GM19240 (cell line): Measurements from ENCODE around the gene ZNF614.
A peak's percentile ranks its signal among the peaks of the same experiment; 100 is the strongest.
"Not testable (repeated sequence)": the region's sequence is repeated elsewhere in the genome, so short reads cannot be mapped to it uniquely, and the experiment has no call there.

ENCODE experiments used
- DNase-seq: peaks from one replicate; pipeline ENCODE4 v3.0.0; 2011; ENCODE audit warnings: low spot score; ENCODE audit not compliant: insufficient read length

Gene ZNF614

GRCh38 chr19:51986309-51987291 lies 41.6 kb downstream of the ZNF614 start, which contains the start of gene ZNF350:
ZNF350 (minus strand) TSS chr19:51986840; CDS start chr19:51974360, 12,480 bp downstream.
- peak; percentile 49 for DNase-seq

GRCh38 chr19:51983361-51983760 lies 44.8 kb downstream of the ZNF614 start:
- DNase-seq, result no peak

- not testable (repeated sequence) for DNase-seq
Observed at GRCh38 chr19:51980926-51981325, 47.3 kb downstream of the ZNF614 start.

DNA sequence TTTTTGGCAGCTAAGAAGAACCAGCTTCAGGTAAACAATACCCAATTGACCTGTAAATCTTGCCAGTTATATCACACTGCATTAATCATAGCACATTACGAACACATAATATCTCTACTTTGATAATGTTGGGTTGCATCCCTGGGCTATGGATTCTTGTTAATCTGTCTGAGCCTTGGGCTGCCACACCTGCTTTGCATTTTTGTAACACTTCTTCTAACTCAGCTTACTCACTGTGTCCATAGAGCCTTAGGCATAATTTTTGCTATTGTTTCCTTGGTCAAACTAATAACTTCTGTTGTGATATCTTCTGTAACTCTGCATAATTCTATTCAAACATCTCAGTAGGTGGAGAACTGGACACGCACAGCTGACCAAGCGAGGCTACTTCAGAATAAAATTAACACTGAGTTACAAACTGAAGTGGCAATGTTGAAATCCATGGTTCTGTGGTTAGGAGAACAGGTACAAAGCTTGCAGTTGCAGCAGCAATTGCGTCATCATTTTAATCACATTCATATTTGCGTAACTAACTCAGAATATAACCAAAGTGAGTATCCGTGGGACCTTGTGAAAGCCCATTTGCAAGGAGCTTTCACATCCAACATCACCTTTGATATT lies 48.0 kb downstream of the ZNF614 start:
- DNase-seq, result no peak

DNA sequence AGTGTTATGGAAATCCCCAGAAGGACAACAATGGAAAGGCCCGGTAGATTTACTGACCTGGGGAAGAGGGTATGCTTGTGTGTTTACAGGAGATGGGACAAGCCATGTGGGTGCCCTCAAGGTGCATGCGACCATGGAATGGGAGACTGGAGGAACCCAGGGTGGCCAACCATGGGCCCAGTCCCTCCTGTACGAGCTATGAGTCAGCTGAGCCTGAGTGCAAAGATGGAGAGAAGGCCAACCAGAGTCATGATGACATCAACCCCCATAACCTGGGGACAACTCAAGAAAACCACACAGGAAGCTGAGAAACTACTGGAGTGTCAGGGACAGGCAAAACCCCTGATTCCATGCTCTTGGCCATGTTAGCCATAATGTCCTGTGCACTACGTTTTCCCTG lies 49.3 kb downstream of the ZNF614 start:
- DNase-seq, result no peak

DNA sequence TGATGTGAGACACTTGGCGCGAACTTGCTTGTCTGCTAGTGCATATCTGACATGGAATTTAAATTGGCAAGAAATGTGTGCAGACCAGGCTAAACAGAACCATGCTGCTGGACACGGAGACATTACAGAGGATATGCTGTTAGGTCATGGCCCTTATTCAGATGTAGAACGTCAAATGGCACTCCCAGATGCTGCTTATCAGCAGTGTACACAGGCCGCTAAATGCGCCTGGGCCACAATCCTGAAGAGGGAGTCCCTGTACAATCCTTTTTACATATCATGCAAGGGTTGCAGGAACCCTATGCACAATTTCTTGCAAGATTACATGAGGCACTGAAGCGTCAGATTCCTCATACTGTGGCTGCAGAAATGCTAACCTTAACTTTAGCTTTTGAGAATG lies 50.8 kb downstream of the ZNF614 start:
- no peak for DNase-seq

DNA sequence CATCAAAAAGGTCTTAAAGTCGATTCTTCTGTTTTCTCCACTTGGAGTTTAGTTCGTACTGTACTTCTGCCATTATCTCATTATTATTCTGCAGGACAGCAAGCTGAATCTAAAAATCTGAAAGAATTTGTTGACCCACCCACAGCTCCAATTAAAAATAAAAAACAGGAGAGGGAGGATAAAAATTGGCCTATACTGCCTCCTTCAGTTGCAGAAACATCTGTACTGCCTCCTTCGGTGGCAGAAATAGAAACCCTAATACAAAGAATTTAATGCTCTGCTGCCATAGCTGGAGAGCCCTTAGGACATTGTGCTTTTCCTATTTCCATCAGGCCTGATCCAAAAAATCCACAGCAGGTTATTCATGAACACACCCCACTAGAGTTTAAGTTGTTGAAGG lies 51.3 kb downstream of the ZNF614 start:
- DNase-seq, result no peak

GRCh38 chr19:51975787-51976186 lies 52.4 kb downstream of the ZNF614 start:
- not testable (repeated sequence) for DNase-seq

DNA sequence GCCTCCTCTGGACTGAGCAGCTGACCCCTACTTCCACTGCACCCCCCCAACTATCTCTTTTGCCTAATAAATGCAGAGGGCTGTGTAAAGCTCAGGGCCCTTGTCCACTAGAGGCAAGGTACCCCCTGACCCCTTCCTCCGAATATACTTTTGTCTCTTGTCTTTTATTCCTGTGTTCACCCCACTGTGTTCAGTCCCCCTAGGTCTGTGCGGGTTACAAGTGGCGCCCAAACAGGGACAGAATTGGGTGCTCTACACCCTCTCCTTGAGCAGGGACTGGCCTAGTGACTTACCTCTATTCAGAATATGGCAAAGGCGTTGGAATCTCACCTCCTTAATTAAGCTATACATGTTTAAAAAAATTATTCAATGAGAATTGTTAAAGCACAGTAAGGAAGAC lies 56.6 kb downstream of the ZNF614 start:
- DNase-seq, result no peak

DNA sequence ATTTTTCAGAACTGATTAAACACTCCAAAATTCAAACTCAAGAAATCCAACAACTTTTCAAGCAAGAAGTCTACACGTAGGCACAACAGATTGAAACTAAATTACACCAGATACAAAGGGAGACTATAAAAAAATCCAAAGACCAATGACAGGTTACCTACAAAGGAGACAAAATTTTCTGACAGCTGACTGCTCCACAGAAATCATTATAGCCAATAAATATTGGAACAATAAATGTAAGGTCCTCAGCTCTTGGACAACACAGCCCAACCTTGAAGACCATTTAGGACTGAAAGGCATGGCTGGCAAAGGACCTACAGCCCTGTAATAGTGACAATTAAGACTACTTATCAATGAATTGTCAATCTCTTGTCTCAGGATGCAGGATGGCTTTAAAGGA lies 57.5 kb downstream of the ZNF614 start:
- DNase-seq, result no peak

- DNase-seq, result no peak
Observed at GRCh38 chr19:51965583-51965982, 62.6 kb downstream of the ZNF614 start.
